ENCODE measurements around the gene CCL28.

Gene CCL28

DNA sequence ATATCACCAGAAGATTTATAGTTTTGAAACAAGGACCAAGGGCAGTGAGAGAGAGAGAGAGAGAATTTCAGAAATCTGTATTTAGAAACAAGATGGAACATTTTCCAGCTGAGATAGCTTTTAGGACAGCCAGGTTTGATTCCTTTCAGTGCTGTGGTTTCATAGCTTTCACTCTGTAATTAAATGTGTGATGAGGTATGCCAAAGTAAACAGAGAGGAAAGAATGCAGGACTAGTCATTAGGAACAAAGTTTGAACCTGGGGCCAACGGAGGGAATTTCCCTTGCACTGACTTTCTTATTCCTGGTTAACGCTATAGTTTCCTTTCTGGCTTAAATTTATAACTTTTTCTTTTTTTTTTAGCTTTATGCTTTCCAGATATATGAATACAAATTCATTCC, 10.0 kb upstream of the CCL28 start:
- no peaks in the 10 kb centered on the region for H3K27me3 ChIP-seq (ENCODE audit: insufficient read depth, poor library complexity, severe bottlenecking)
- H3K27ac ChIP-seq (replicated peaks): no peak overlapping the region
- H3K4me3 ChIP-seq (replicated peaks; ENCODE audit: insufficient read depth, low read length): no peak overlapping the region
- no peak for DNase-seq (ENCODE audit: low read depth in 1 of 2, low spot score in 1 of 2)
- no peak for TF ChIP-seq GABPA (IDR thresholded peaks at IDR 0.05; ENCODE audit: low read depth)

DNA sequence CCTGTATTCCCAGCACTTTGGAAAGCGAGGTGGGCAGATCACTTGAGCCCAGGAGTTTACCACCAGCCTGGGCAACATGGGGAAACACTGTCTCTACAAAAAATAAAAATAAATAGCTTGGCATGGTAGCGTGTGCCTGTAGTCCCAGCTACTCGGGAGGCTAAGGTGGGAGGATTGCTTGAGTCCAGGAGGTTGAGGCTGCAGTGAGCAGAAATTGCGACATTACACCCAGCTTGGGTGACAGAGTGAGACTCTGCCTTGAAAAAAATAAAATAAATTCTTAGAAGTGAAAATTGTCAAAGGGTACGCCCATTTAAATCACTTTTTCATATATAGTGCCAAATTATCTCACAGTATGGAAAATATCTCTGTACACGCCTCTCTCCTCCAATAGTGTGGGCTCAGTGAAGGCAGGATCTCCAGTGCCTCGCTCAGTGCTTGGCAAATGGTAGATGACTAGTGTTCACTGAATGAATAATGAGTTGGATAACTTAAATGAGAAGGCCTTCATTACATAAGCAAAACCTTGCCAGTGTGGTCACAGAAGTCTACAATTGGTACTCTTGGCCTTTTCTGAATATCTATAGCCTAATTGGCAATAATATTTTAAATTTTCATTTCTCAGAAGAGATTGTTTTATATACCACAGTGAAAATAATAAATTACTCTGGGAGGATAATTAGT, 9.4 kb upstream of the CCL28 start:
- H3K4me3 ChIP-seq (replicated peaks; ENCODE audit: insufficient read depth, low read length): no peak overlapping the region
- TF ChIP-seq, protein P1, sequence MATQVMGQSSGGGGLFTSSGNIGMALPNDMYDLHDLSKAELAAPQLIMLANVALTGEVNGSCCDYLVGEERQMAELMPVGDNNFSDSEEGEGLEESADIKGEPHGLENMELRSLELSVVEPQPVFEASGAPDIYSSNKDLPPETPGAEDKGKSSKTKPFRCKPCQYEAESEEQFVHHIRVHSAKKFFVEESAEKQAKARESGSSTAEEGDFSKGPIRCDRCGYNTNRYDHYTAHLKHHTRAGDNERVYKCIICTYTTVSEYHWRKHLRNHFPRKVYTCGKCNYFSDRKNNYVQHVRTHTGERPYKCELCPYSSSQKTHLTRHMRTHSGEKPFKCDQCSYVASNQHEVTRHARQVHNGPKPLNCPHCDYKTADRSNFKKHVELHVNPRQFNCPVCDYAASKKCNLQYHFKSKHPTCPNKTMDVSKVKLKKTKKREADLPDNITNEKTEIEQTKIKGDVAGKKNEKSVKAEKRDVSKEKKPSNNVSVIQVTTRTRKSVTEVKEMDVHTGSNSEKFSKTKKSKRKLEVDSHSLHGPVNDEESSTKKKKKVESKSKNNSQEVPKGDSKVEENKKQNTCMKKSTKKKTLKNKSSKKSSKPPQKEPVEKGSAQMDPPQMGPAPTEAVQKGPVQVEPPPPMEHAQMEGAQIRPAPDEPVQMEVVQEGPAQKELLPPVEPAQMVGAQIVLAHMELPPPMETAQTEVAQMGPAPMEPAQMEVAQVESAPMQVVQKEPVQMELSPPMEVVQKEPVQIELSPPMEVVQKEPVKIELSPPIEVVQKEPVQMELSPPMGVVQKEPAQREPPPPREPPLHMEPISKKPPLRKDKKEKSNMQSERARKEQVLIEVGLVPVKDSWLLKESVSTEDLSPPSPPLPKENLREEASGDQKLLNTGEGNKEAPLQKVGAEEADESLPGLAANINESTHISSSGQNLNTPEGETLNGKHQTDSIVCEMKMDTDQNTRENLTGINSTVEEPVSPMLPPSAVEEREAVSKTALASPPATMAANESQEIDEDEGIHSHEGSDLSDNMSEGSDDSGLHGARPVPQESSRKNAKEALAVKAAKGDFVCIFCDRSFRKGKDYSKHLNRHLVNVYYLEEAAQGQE (IDR thresholded peaks at IDR 0.05; ENCODE audit: insufficient replicate concordance, low read depth): no peak
- no peak for TF ChIP-seq GABPA (IDR thresholded peaks at IDR 0.05; ENCODE audit: low read depth)
- no peak for TF ChIP-seq SPI1 (IDR thresholded peaks at IDR 0.05; ENCODE audit: borderline replicate concordance, low read depth)
- no peak overlapping the region for H3K27ac ChIP-seq (replicated peaks)
- no peaks in the 10 kb centered on the region for H3K27me3 ChIP-seq (ENCODE audit: insufficient read depth, poor library complexity, severe bottlenecking)
- DNase-seq (ENCODE audit: low read depth in 1 of 2, low spot score in 1 of 2): no peak

DNA sequence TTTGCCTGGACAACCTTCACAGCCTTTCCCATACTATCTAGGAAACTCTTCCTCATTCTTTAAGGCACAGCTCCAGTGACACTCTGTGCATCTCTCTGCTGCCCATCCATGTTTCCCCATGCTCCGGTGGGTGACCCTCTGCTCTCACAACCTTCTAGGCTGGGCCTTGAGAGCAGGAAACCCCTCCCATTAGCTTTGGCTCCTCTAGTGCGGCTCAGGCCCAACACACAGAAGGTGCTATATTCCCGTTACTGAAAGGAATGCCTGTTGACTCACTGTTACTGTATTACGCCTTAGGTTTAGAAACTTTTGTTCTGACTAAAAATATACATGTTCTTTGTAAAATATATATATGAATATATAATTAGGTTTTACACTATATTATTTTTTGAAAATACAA, 8.1 kb upstream of the CCL28 start:
- H3K4me3 ChIP-seq (replicated peaks; ENCODE audit: insufficient read depth, low read length): no peak overlapping the region
- H3K27me3 ChIP-seq (ENCODE audit: insufficient read depth, poor library complexity, severe bottlenecking): no peaks in the 10 kb centered on the region
- DNase-seq (ENCODE audit: low read depth in 1 of 2, low spot score in 1 of 2): no peak
- TF ChIP-seq, protein P1 (IDR thresholded peaks at IDR 0.05; ENCODE audit: insufficient replicate concordance, low read depth): no peak
- no peak for TF ChIP-seq SPI1 (IDR thresholded peaks at IDR 0.05; ENCODE audit: borderline replicate concordance, low read depth)
- TF ChIP-seq POLR2AphosphoS5 (IDR thresholded peaks at IDR 0.05; ENCODE audit: low read depth): no peak
- TF ChIP-seq GABPA (IDR thresholded peaks at IDR 0.05; ENCODE audit: low read depth): no peak
- TF ChIP-seq, protein P2, sequence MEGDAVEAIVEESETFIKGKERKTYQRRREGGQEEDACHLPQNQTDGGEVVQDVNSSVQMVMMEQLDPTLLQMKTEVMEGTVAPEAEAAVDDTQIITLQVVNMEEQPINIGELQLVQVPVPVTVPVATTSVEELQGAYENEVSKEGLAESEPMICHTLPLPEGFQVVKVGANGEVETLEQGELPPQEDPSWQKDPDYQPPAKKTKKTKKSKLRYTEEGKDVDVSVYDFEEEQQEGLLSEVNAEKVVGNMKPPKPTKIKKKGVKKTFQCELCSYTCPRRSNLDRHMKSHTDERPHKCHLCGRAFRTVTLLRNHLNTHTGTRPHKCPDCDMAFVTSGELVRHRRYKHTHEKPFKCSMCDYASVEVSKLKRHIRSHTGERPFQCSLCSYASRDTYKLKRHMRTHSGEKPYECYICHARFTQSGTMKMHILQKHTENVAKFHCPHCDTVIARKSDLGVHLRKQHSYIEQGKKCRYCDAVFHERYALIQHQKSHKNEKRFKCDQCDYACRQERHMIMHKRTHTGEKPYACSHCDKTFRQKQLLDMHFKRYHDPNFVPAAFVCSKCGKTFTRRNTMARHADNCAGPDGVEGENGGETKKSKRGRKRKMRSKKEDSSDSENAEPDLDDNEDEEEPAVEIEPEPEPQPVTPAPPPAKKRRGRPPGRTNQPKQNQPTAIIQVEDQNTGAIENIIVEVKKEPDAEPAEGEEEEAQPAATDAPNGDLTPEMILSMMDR (IDR thresholded peaks at IDR 0.05; ENCODE audit: insufficient read depth, low read length): no peak
- no peak overlapping the region for H3K27ac ChIP-seq (replicated peaks)

DNA sequence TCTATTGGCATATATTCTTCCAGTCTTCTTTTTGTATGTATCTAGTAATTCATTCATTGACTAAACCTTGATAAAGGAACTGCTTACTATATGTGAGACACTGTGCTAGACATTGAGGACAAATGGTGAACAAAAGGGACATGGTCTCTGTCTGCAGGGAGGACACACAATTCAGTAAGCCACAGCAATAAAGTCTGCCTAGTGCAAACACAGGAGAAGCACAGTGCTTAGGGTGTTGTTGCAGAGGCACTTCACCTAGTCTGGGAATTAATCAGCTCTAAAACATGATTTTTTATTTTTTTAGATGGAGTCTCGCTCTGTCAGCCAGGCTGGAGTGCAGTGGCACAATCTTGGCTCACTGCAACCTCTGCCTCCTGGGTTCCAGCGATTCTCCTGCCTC, 6.4 kb upstream of the CCL28 start:
- TF ChIP-seq POLR2AphosphoS5 (IDR thresholded peaks at IDR 0.05; ENCODE audit: low read depth) (no peak), SPI1 (IDR thresholded peaks at IDR 0.05; ENCODE audit: borderline replicate concordance, low read depth) (no peak), GABPA (IDR thresholded peaks at IDR 0.05; ENCODE audit: low read depth) (no peak)
- TF ChIP-seq, protein P2 (IDR thresholded peaks at IDR 0.05; ENCODE audit: insufficient read depth, low read length): no peak
- TF ChIP-seq, protein P1 (IDR thresholded peaks at IDR 0.05; ENCODE audit: insufficient replicate concordance, low read depth): no peak
- Histone ChIP-seq H3K4me3 (replicated peaks; ENCODE audit: insufficient read depth, low read length) (no peak overlapping the region), H3K27ac (replicated peaks) (no peak overlapping the region), H3K27me3 (ENCODE audit: insufficient read depth, poor library complexity, severe bottlenecking) (no peaks in the 10 kb centered on the region)
- DNase-seq (ENCODE audit: low read depth in 1 of 2, low spot score in 1 of 2): no peak
